Measurements from ENCODE around the gene CFAP20.
"Not testable (repeated sequence)": the region's sequence is repeated elsewhere in the genome, so short reads cannot be mapped to it uniquely, and the experiment has no call there.

The CFAP20 gene

DNA sequence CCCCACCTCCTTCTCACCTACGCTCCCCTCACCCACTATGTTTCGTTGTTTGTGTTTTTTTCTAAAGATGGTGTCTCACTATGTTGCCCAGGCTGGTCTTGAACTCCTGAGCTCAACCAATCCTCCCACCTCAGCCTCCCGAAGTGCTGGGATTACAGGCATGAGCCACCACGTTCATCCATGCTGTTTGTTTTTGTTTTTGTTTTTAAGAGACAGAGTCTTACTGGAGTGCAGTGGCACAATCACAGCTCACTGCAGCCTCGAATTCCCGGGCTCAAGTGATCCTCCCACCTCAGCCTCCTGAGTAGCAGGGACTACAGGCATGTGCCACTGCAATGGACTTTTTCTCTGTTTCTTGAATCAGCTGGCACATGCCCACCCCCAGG lies 33.6 kb downstream of the CFAP20 start:
- not testable (repeated sequence) for DNase-seq

GRCh38 chr16:58094791-58095574 lies 34.2 kb downstream of the CFAP20 start:
- peak; percentile 28 for DNase-seq

- no peak for DNase-seq
Observed at GRCh38 chr16:58094026-58094425, 35.2 kb downstream of the CFAP20 start.

GRCh38 chr16:58090396-58090795 lies 38.8 kb downstream of the CFAP20 start:
- DNase-seq: not testable (repeated sequence)

GRCh38 chr16:58088091-58088490 lies 41.1 kb downstream of the CFAP20 start:
- no peak for DNase-seq

- no peak for DNase-seq
Observed at GRCh38 chr16:58087209-58087913, 41.8 kb downstream of the CFAP20 start.

DNA sequence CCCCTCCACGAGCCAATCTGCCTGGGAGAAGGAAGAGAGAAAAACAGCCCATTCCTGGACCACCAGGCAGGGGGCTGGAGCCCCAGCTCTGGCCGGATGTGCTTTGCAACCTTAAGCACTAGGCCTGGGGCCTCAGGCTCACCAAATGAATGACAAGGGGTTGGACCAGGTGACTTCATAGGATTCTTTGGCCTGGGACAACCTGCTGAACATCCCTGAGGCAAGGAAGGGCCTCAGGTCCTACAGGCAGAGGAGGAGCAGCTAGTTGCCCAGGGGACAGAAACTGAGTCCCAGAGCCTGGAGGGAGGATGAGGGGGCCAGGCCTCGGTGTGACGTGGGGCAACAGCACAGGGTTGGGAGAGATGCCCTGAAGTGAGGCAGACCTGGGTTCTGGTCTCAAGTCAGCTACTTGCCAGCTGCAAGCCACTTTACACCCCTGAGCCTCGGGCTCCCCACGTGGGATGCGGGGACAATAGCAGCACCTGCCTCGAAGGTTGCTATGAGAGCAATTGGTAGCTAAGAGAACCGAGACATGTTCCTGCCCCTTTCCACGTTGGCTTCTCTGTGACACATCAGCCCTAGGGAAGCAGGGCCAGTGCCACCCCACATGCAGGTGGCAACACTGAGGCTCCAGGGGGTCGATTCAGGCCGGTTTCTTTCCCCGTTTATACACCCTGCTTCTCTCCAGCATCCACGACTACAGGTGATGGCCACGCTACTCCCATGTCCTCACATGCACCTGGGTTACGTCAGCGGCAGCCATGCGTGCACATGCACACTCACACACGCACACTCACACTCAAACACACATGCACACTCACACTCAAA lies 42.6 kb downstream of the CFAP20 start:
- no peak for DNase-seq

DNA sequence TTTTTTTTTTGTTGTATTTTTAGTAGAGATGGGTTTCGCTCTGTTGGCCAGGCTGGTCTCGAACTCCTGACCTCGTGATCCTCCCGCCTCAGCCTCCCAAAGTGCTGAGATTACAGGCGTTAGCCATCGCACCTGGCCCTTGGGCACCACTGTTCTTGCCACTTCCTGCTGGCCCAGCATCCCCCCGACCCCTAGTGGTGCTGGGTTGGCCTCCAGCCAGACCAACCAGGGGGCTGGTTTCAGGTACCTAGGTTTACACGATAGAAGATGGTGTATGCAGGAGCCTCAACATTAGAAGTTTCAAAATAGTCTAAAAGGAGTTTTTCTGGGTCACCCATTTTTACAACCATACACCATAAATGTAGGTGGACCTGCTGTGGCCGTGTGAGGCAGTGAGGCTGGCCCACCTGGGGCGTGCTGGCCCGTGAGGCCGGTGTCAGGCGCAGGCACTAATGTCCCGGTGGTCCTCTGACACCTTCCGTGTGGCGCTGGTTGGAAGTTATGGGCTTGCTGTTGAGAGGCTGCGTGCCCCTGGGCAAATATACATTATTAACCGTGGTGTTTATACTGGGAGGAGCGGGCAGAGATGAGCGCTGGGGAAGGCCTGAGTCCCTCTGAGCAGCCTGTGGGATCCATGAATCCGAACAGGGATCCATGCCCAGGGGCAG lies 43.5 kb downstream of the CFAP20 start:
- no peak for DNase-seq

GRCh38 chr16:58085171-58085570 lies 44.0 kb downstream of the CFAP20 start:
- no peak for DNase-seq

GRCh38 chr16:58084635-58085034 lies 44.5 kb downstream of the CFAP20 start:
- no peak for DNase-seq

GRCh38 chr16:58082381-58082780 lies 46.8 kb downstream of the CFAP20 start:
- DNase-seq: no peak

DNA sequence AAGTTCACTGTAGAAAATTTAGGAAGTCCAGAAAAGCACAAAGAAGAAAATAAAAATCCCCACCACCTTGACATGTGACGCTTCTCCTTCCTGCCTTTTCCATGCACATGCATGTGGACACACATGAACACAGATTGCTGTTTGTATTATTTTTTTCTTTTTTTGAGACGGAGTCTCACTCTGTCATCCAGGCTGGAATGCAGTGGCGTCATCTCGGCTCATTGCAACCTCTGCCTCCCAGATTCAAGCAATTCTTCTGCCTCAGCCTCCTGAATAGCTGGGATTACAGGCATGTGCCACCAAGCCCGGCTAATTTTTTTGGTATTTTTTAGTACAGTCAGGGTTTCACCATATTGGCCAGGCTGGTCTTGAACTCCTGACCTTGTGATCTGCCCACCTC lies 48.5 kb downstream of the CFAP20 start:
- not testable (repeated sequence) for DNase-seq

DNA sequence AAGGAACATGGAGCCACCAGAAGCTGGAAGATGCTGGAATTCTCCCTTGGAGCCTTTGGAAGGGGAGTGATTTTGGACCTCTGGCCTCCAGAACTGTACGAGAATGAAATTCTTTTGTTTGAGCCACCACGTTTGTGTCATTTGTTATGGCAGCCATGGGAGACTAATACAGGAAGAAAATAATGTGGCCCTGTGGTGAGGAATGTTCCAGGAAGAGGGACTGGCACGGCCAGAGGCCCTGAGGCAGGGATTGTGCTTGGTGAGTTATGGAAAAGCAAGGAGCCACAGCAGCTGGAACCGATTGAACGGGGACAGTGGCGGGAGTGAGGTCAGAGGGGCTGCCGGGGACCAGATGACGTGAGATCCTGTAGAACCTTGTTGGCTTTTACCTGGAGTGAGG lies 51.4 kb downstream of the CFAP20 start:
- DNase-seq: no peak

GRCh38 chr16:58076514-58076913 lies 52.7 kb downstream of the CFAP20 start:
- no peak for DNase-seq

GRCh38 chr16:58074657-58075056 lies 54.5 kb downstream of the CFAP20 start:
- no peak for DNase-seq

DNA sequence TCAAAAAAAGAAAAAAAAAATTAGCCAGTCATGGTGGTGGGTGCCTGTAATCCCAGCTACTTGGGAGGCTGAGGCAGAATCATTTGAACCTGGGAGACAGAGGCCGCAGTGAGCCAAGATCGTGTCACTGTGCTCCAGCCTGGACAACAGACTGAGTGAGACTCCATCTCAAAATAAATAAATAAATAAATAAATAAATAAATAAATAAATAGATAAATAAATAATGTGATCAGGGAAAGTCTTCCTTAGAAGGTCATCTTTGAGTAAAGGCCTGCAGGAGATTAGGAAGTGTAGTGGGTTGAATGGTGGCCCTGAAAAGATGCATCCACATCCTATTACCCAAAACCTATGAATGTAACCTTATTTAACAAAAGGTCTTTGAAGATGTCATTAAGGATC lies 56.1 kb downstream of the CFAP20 start:
- not testable (repeated sequence) for DNase-seq

DNA sequence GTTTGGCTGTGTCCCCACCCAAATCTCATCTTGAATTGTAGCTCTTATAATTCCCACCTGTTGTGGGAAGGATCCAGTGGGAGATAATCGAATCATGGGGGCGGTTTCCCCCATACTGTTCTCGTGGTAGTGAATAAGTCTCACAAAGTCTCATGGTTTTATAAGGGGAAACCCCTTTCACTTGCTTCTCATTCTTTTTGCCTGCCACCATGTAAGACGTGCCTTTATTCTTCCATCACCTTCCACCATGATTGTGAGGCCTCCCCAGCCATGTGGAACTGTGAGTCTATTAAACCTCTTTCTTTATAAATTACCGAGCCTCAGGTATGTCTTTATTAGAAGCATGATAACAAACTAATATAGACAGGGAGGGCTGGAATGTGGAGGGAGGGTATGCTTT lies 57.0 kb downstream of the CFAP20 start:
- not testable (repeated sequence) for DNase-seq

- DNase-seq: no peak
Observed at GRCh38 chr16:58070585-58070984, 58.6 kb downstream of the CFAP20 start.

All from hematopoietic multipotent progenitor cell treated with erythropoietin and hydrocortisone succinate and interleukin-3 and kit ligand, for 4 days (in vitro differentiated cells).